Lower leg skin (tissue), 4 donors: ENCODE measurements around the gene WDR33. TPM values are rescaled to one million over a fixed set of nuclear protein-coding genes. Genes with fewer than 3 reads are reported as not detected.
"Not testable (repeated sequence)": the region's sequence is repeated elsewhere in the genome, so short reads cannot be mapped to it uniquely, and the experiment has no call there.

Source experiments
- DNase-seq, 2 donors: peaks; one replicate each; pipeline ENCODE4 v3.0.0-alpha.2; 2019; ENCODE audit warnings: low spot score in 2 of 2
- H3K4me3 ChIP-seq: fragments of 200-600 bp; sonication (generic); 2 replicates; pipeline ENCODE4 v1.5.1; 2017; ENCODE audit warnings: mild to moderate bottlenecking, low read depth; ENCODE audit not compliant: poor library complexity, severe bottlenecking
- POLR2A ChIP-seq, 2 donors: fragments of 450-650 bp; IDR thresholded peaks; one replicate each; pipeline ENCODE4 v1.6.1; 2016 to 2017; ENCODE audit warnings: antibody characterized with exemption in 2 of 2, mild to moderate bottlenecking in 1 of 2, moderate library complexity in 1 of 2
- WGBS, 2 donors: methylation state at CpG; one replicate each; pipeline ENCODE4 v1.1.5; 2018; 5-methylcytosine and 5-hydroxymethylcytosine counted together
- intact Hi-C: fragments of 100-400 bp; cut with DNase I; formaldehyde crosslinking; loops from one replicate; pipeline ENCODE4 v1.15.0; 2023; ENCODE audit warnings: low total_unique reads
- total RNA-seq, 4 donors: library from RNA; depleted of rRNA; stranded (reverse); fragments of >200 nt; gene quantifications; one replicate each; pipeline ENCODE4 v1.1.0, GENCODE V29; 2016
- TF ChIP-seq, protein P1 (sequence below), 3 donors: fragments of 450-650 bp; IDR thresholded peaks; one replicate each; pipeline ENCODE4 v1.5.1; 2016; ENCODE audit warnings: antibody characterized with exemption in 3 of 3, mild to moderate bottlenecking in 3 of 3, moderate library complexity in 2 of 3

The WDR33 gene
- total RNA-seq, 4 donors from 2014 or later, result 31.6 to 44.8 (median 32.5) TPM

GRCh38 chr2:127776122-127776780, 34.7 kb downstream of the WDR33 start:
- intact Hi-C loops, result no loop called here
- TF ChIP-seq, protein P1, sequence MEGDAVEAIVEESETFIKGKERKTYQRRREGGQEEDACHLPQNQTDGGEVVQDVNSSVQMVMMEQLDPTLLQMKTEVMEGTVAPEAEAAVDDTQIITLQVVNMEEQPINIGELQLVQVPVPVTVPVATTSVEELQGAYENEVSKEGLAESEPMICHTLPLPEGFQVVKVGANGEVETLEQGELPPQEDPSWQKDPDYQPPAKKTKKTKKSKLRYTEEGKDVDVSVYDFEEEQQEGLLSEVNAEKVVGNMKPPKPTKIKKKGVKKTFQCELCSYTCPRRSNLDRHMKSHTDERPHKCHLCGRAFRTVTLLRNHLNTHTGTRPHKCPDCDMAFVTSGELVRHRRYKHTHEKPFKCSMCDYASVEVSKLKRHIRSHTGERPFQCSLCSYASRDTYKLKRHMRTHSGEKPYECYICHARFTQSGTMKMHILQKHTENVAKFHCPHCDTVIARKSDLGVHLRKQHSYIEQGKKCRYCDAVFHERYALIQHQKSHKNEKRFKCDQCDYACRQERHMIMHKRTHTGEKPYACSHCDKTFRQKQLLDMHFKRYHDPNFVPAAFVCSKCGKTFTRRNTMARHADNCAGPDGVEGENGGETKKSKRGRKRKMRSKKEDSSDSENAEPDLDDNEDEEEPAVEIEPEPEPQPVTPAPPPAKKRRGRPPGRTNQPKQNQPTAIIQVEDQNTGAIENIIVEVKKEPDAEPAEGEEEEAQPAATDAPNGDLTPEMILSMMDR (IDR thresholded peaks at IDR 0.05), result no peak
- no peak for TF ChIP-seq POLR2A (IDR thresholded peaks at IDR 0.05)
- WGBS, 2 donors, result 91 to 95% methylated on average over 3 of the region's 3 CpGs
- no peak for DNase-seq
- H3K4me3 ChIP-seq, result no peak overlapping the region

- H3K4me3 ChIP-seq, result no peak overlapping the region
- TF ChIP-seq, protein P1 (IDR thresholded peaks at IDR 0.05), result no peak
- TF ChIP-seq POLR2A (IDR thresholded peaks at IDR 0.05), result no peak
- no peak for DNase-seq
- intact Hi-C loops, result no loop called here
- WGBS, 2 donors, result 40 to 64% methylated on average over 2 of the region's 2 CpGs
Measured at GRCh38 chr2:127771756-127772155, 39.2 kb downstream of the WDR33 start.

DNA sequence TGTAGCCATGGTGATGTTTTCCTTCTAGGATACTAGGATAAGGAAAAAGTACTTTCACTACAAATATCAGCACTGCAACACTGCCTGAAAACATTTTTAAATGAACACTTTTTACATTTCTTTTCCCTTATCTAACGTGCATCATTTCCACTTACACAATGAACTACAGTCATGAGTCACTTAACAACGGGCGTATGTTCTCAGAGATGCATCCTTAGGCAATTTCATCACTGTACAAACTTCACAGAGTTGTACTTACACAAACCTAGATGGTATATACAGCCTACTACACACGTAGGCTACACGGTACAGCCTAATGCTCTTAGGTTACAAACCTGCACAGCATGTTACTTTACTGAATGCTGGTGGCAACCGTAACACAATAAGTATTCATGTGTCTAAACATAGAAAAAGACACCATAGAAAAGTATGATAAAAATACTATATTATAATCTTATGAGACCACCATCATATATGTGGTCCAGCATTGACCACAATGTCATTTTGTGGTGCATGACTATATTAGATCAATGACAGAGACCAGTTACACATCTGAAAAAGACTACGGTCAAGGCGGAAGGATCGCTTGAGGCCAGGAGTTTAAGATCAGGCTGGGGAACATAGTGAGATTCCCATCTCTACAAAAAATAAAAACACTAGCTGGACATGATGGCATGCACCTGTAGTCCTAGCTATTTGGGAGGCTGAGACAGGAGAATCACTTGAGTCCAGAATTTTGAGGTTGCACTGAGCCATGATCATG, 39.8 kb downstream of the WDR33 start:
- H3K4me3 ChIP-seq, result no peak overlapping the region
- no peak for TF ChIP-seq POLR2A (IDR thresholded peaks at IDR 0.05)
- TF ChIP-seq, protein P1 (IDR thresholded peaks at IDR 0.05), result no peak
- intact Hi-C loops, result no loop called here
- no peak for DNase-seq
- WGBS, 2 donors, result 69 to 73% methylated on average over 9 of the region's 9 CpGs

DNA sequence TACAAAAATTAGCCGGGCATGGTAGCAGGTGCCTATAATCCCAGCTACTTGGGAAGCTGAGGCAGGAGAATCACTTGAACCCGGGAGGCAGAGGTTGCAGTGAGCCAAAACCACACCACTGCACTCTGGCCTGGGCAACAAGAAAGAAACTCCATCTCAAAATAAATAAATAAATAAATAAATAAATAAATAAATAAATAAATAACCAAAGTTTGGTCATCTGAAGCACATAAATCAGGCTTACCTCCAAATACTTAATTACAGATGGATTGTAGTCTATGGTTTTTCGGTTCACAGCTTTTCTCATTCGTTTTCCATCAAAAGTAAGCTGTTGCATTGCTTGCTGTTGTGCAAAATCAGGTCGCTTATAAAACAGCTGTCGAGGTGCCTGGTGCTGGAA, 40.4 kb downstream of the WDR33 start:
- DNase-seq, H3K4me3 ChIP-seq, intact Hi-C loops: not testable (repeated sequence)
- WGBS, 2 donors, result 88 to 90% methylated on average over 6 of the region's 6 CpGs

DNA sequence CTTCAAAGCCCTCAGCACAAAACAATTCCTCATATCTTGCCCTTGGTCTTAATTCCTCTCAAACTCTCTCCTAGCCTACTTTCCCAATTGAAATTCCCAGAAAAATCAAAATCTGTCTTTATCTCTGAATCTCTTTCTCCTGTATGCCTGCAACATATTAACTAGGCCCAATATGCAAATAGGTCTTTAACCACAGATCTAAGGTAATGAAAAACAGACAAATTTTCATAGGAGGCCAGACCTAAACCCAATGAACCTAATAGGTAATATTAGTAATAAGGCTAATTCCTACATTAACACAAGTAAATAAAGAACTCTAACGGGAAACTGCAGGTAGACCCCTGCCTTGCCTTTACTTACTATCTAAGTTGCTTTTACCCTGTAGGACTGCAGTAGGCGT, 41.4 kb downstream of the WDR33 start:
- intact Hi-C loops, result no loop called here
- no peak for DNase-seq
- 95 to 96% methylated on average over 2 of the region's 2 CpGs for WGBS, 2 donors
- no peak for TF ChIP-seq POLR2A (IDR thresholded peaks at IDR 0.05)
- TF ChIP-seq, protein P1 (IDR thresholded peaks at IDR 0.05), result no peak
- H3K4me3 ChIP-seq, result no peak overlapping the region

- 86 to 91% methylated on average over 6 of the region's 6 CpGs for WGBS, 2 donors
- H3K4me3 ChIP-seq, result no peak overlapping the region
- TF ChIP-seq, protein P1 (IDR thresholded peaks at IDR 0.05), result no peak
- no peak for TF ChIP-seq POLR2A (IDR thresholded peaks at IDR 0.05)
- intact Hi-C loops, result no loop called here
- no peak for DNase-seq
Measured at GRCh38 chr2:127768775-127769479, 42.0 kb downstream of the WDR33 start.
